K562 (cell line): ENCODE data around the gene SELL. TPM values are rescaled to one million over a fixed set of nuclear protein-coding genes. Genes with fewer than 3 reads are reported as not detected.

Experiments
- ATAC-seq: fragments of 200-7000 bp; cut with Tn5 transposase; 3 replicates; pipeline ENCODE4 v1.9.1; 2020; ENCODE audit warnings: moderate library complexity
- BruUV-seq: library from RNA; stranded (reverse); fragments of 400-500 nt; replicated peaks from 2 replicates; lab custom pipeline; 2021; lab: Mats Ljungman, UMichigan
- CTCF ChIA-PET: fragments of 300-600 bp; formaldehyde crosslinking; extraction: SDS; loops from one replicate; lab custom pipeline; 2021; ENCODE audit warnings: low intra/inter-chr PET ratio; lab: Yijun Ruan, JAX
- POLR2A ChIA-PET: fragments of 300-600, 350-650 bp; sonication (Branson Sonifier 250); formaldehyde crosslinking; extraction: SDS; loops from one replicate; lab custom pipeline; 2021; ENCODE audit warnings: antibody characterized with exemption, inconsistent platforms; lab: Yijun Ruan, JAX
- DNase-seq, 4 experiments: peaks; one replicate each; pipeline versions ENCODE4 v3.0.0 to v3.0.0-alpha.2; 2011 to 2018; ENCODE audit warnings: low spot score in 3 of 4, mixed read lengths in 3 of 4; ENCODE audit errors: extremely low read depth in 1 of 4
- FAIRE-seq: peaks from 2 replicates; lab custom pipeline; 2011; peaks lifted over from hg19 to GRCh38; lab: Jason Lieb, UNC
- H2AFZ ChIP-seq: 2 replicates; pipeline ENCODE4 v1.6.0; 2011; ENCODE audit warnings: low read depth, low read length, control low read depth, inconsistent platforms
- H3K27ac ChIP-seq: fragments of 200-600 bp; 3 replicates; pipeline ENCODE4 v1.8.0; 2011; ENCODE audit warnings: low read depth, mild to moderate bottlenecking, control low read depth, inconsistent platforms, low read length, moderate library complexity, mixed read lengths; ENCODE audit errors: extremely low read depth
- H3K27me3 ChIP-seq, 2 experiments: fragments of 300-600 bp in 1 of 2; 2 replicates in 1 of 2; 3 replicates in 1 of 2; pipeline versions ENCODE4 v1.6.0 to v1.8.0; 2011; ENCODE audit warnings: inconsistent platforms in 2 of 2, low read length in 2 of 2, mild to moderate bottlenecking in 1 of 2, mixed read lengths in 1 of 2, moderate library complexity in 1 of 2; ENCODE audit not compliant: control insufficient read depth in 2 of 2, insufficient read depth in 2 of 2
- H3K36me3 ChIP-seq: fragments of 300-600 bp; 3 replicates; pipeline ENCODE4 v1.8.0; 2011; ENCODE audit warnings: mild to moderate bottlenecking, low read length, inconsistent platforms; ENCODE audit not compliant: control insufficient read depth, insufficient read depth
- H3K4me1 ChIP-seq, 2 experiments: fragments of 200-600 bp in 1 of 2; replicated peaks in 1 of 2; 2 replicates in 1 of 2; 3 replicates in 1 of 2; pipeline versions ENCODE4 v1.5.1 to v1.8.0; 2011; ENCODE audit warnings: inconsistent platforms in 2 of 2, low read length in 2 of 2, mild to moderate bottlenecking in 1 of 2, mixed read lengths in 1 of 2, moderate library complexity in 1 of 2; ENCODE audit not compliant: control insufficient read depth in 2 of 2, insufficient read depth in 2 of 2
- H3K4me2 ChIP-seq: 2 replicates; pipeline ENCODE4 v1.6.1; 2011; ENCODE audit warnings: low read length, control low read depth, inconsistent platforms, mixed read lengths; ENCODE audit not compliant: insufficient read depth
- H3K4me3 ChIP-seq: fragments of 200-600 bp; sonication (generic), shearing (Covaris generic); 2 replicates; pipeline ENCODE4 v1.5.1; 2016; ENCODE audit warnings: control low read depth, inconsistent platforms
- H3K79me2 ChIP-seq: fragments of 200-600 bp; 3 replicates; pipeline ENCODE4 v1.8.0; 2011; ENCODE audit warnings: low read length, inconsistent platforms; ENCODE audit not compliant: control insufficient read depth, insufficient read depth
- H3K9ac ChIP-seq, 2 experiments: 2 replicates each; pipeline versions ENCODE4 v1.6.0 to v1.6.1; 2011; ENCODE audit warnings: low read depth in 2 of 2, low read length in 2 of 2, control low read depth in 1 of 2, inconsistent platforms in 1 of 2, mild to moderate bottlenecking in 1 of 2, mixed read lengths in 1 of 2; ENCODE audit not compliant: insufficient read depth in 1 of 2
- H3K9me1 ChIP-seq: one replicate; pipeline ENCODE4 v1.6.0; 2011; ENCODE audit warnings: inconsistent platforms, mild to moderate bottlenecking, low read length, moderate library complexity; ENCODE audit not compliant: control insufficient read depth, insufficient read depth
- H3K9me3 ChIP-seq: replicated peaks from 2 replicates; pipeline ENCODE4 v1.5.1; 2011; ENCODE audit warnings: low read depth, low read length, inconsistent platforms; ENCODE audit not compliant: control insufficient read depth, insufficient read depth
- H4K20me1 ChIP-seq: replicated peaks from 2 replicates; pipeline ENCODE4 v1.6.1; 2011; ENCODE audit warnings: low read length, inconsistent platforms, mixed read lengths; ENCODE audit not compliant: control insufficient read depth, insufficient read depth
- CEBPB ChIP-seq: fragments of 450-650 bp; IDR thresholded peaks from 2 replicates; pipeline ENCODE4 v1.6.1; 2016; ENCODE audit warnings: missing genetic modification characterization, missing compliant biosample characterization
- CHD2 ChIP-seq: IDR thresholded peaks from 2 replicates; pipeline ENCODE4 v1.6.1; 2011; ENCODE audit warnings: low read depth, low read length
- FOXA3 ChIP-seq, 2 experiments: fragments of 450-650 bp in 1 of 2; sonication (generic) in 1 of 2; formaldehyde crosslinking; IDR thresholded peaks in 1 of 2; conservative IDR thresholded peaks in 1 of 2; 2 replicates each; pipeline versions ENCODE4 v1.4.0 to v1.8.0; 2020 to 2022; ENCODE audit warnings: mild to moderate bottlenecking in 2 of 2, missing genetic modification reagents in 1 of 2
- GABPA ChIP-seq: fragments of 200-800 bp; sonication (Bioruptor generic); conservative IDR thresholded peaks from 2 replicates; pipeline ENCODE4 v1.6.1; 2016; ENCODE audit warnings: low read depth, missing genetic modification characterization, missing compliant biosample characterization
- HEY1 ChIP-seq: fragments of 250-450 bp; sonication (Bioruptor Pico); IDR thresholded peaks from 2 replicates; pipeline ENCODE4 v1.5.0; 2020; ENCODE audit warnings: mild to moderate bottlenecking, moderate library complexity, borderline replicate concordance
- NR1H2 ChIP-seq: sonication (generic); formaldehyde crosslinking; IDR thresholded peaks from 2 replicates; pipeline ENCODE4 v1.4.0; 2020; ENCODE audit warnings: mild to moderate bottlenecking, missing genetic modification reagents
- RAD21 ChIP-seq, 2 experiments: fragments of 250-450 bp in 1 of 2; fragments of 450-650 bp in 1 of 2; sonication (Bioruptor Pico) in 1 of 2; formaldehyde crosslinking in 1 of 2; IDR thresholded peaks in 1 of 2; conservative IDR thresholded peaks in 1 of 2; 2 replicates each; pipeline versions ENCODE4 v1.4.0 to v1.8.0; 2020 to 2022; ENCODE audit warnings: mild to moderate bottlenecking in 2 of 2, moderate library complexity in 1 of 2
- RUNX1 ChIP-seq: sonication (generic); IDR thresholded peaks from 2 replicates; pipeline ENCODE4 v1.6.1; 2016; ENCODE audit warnings: antibody characterized with exemption, low read depth
- SIX5 ChIP-seq, 2 experiments: IDR thresholded peaks; 2 replicates each; pipeline ENCODE4 v1.6.1; 2011; ENCODE audit warnings: low read length in 2 of 2, borderline replicate concordance in 1 of 2, low read depth in 1 of 2, mild to moderate bottlenecking in 1 of 2, moderate library complexity in 1 of 2; ENCODE audit not compliant: insufficient read depth in 1 of 2
- TCF3 ChIP-seq: sonication (generic); formaldehyde crosslinking; IDR thresholded peaks from 2 replicates; pipeline ENCODE4 v1.4.0; 2020; ENCODE audit warnings: mild to moderate bottlenecking, missing genetic modification reagents
- U2AF1 ChIP-seq: fragments of 200-400 bp; formaldehyde crosslinking; optimal IDR thresholded peaks from 2 replicates; pipeline ENCODE3; 2017; ENCODE audit warnings: mild to moderate bottlenecking, low read depth, low read length, moderate library complexity
- WGBS: fragments of 100-300 bp; shearing (Covaris generic); methylation state at CpG from one replicate; pipeline ENCODE4 v1.1.6; 2016; ENCODE audit warnings: low coverage, mixed read lengths; ENCODE audit not compliant: insufficient coverage; ENCODE audit errors: missing lambda C conversion rate; 5-methylcytosine and 5-hydroxymethylcytosine counted together
- in situ Hi-C: fragments of 300-500 bp; cut with MboI; formaldehyde crosslinking; loops from 4 replicates; pipeline ENCODE4 v1.15.0; 2018; ENCODE audit warnings: inconsistent platforms, mixed read lengths
- intact Hi-C: fragments of 100-400 bp; cut with micrococcal nuclease; formaldehyde crosslinking; loops from 2 replicates; pipeline ENCODE4 v1.14.2; 2022
- polyA plus RNA-seq, 8 experiments: library from polyadenylated mRNA; depleted of rRNA in 4 of 8; stranded (reverse) in 5 of 8; unstranded in 3 of 8; fragments of >200 nt; fragmentation: Nextera tagmentation in 2 of 8; fragmentation: Illumina TruSeq in 1 of 8; extraction: Ambion mirVana in 2 of 8; extraction: Trizol in 1 of 8; gene quantifications; 2 replicates each; pipeline versions ENCODE4 v1.2.1 to v1.2.3, GENCODE V29; 2011 to 2014; ENCODE audit warnings: inconsistent platforms in 1 of 8, missing spikeins in 1 of 8
- total RNA-seq, 7 experiments: library from RNA; depleted of rRNA in 6 of 7; stranded (reverse); fragments of >200 nt in 6 of 7; fragmentation: Illumina TruSeq in 2 of 7; extraction: Trizol in 2 of 7; gene quantifications; 2 replicates each; pipeline versions ENCODE4 v1.2.1 to v1.2.3, GENCODE V29; 2011 to 2021; ENCODE audit warnings: low replicate concordance in 1 of 7

Gene SELL
- total and polyA plus RNA-seq, 9 of the 15 experiments (the other 6 are each of a cell fraction or from before 2014, with no cell fraction given) = 0.51 TPM; not detected in 8

DNA sequence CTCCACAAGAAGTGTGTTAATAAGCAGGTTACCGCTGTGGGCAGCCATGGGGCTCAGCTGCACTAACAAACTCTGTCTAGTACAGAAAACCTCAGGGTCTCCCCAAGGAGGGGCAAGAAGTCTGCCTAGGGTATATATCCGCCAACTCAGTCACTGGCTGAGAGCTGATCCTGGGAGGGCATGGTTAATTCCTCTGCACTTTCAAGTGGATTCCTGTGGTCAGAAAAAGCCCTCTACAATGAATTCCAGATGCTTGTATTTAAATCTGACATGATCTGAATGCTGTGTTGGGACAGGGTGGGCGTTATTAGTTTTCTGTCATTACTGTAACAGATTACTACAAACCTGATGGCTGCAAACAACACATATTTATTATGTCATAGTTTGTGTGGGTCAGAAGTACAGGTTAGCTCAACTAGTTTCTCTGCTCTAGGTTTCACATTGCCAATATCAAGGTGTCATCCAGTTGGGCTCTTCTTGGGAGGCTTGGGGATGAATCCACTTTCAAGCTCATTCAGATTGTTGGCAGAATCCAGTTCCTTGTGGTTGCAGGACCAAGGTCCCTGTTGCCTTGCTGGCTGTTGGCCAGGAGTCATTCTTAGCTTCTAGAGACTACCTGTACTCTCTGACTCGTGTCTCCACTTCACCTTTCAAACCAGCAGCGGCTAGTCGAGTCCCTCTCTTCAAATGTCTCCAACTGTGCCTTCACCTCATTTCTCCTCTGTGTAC lies 30.4 kb upstream of the SELL start:
- Histone ChIP-seq H3K4me2 (no peak overlapping the region), H3K27me3 (peaks cover 0 to 6% of the 10 kb centered on the region in 2 experiments; a peak in 1 of 5 replicates), H3K9me3 (no peaks in the 10 kb centered on the region), H3K9ac (no peak overlapping the region), H4K20me1 (no peaks in the 10 kb centered on the region), H3K4me1 (no peaks in the 10 kb centered on the region), H2AFZ (no peak overlapping the region), H3K4me3 (no peak overlapping the region), H3K36me3 (no peaks in the 10 kb centered on the region), H3K27ac (no peak overlapping the region), H3K79me2 (no peaks in the 10 kb centered on the region), H3K9me1 (no peaks in the 10 kb centered on the region)
- POLR2A ChIA-PET = no interaction called here
- CTCF ChIA-PET = interaction anchor here (0.6 kb wide), 1 partner anchor 39 kb away, joined by 3 read pairs; no protein-coding TSS in a partner anchor
- in situ Hi-C loops = no loop called here
- FAIRE-seq = no peak
- WGBS = 0% methylated on average over 6 of the region's 6 CpGs
- no peak for TF ChIP-seq SIX5 (IDR thresholded peaks at IDR 0.05; ENCODE audit: borderline replicate concordance in 1 of 2, insufficient read depth in 1 of 2, low read depth in 1 of 2, low read length in 2 of 2)
- TF ChIP-seq RAD21 (CRISPR knock-in tag; conservative IDR thresholded peaks at IDR 0.05 in 1 of 2, IDR thresholded peaks at IDR 0.05 in 1 of 2) = no peak
- no peak for TF ChIP-seq TCF3
- TF ChIP-seq HEY1 (CRISPR knock-in tag) = no peak
- no peak for TF ChIP-seq FOXA3 (CRISPR knock-in tag; conservative IDR thresholded peaks at IDR 0.05 in 1 of 2, IDR thresholded peaks at IDR 0.05 in 1 of 2)
- no peak for TF ChIP-seq CHD2
- TF ChIP-seq CEBPB (tag) = no peak
- TF ChIP-seq NR1H2 (CRISPR knock-in tag) = no peak
- TF ChIP-seq RUNX1 = no peak
- no peak for TF ChIP-seq U2AF1
- no peak for TF ChIP-seq GABPA
- no peak for ATAC-seq
- DNase-seq = no peak
- intact Hi-C loops = no loop called here
- BruUV-seq = no TSS peak
